EH (cell line): ENCODE measurements around the gene CXCR6.

Experiments
- DNase-seq: peaks from one replicate; pipeline ENCODE4 v3.0.0-alpha.2; 2015; ENCODE audit warnings: low read depth

Gene CXCR6

DNA sequence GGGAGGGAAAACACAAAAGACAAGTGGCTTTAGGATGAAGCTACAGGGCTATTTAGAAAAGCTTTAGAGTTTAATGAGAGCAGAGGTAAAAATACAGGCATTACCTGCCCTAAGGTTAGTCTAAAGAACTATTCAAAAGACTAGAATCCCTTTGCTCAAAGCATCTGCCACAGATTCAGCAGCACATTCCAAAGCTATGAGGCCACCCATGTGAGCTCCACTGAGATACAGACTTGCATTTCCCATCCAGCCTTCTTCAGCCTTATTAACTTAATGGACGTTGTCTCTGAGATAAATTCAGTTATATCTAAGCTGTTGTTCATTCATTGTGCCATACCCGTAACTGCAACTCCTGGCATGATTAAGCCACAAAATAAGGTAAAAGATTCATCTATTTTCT is 25.4 kb downstream of the CXCR6 start:
- DNase-seq = peak; percentile 82

DNA sequence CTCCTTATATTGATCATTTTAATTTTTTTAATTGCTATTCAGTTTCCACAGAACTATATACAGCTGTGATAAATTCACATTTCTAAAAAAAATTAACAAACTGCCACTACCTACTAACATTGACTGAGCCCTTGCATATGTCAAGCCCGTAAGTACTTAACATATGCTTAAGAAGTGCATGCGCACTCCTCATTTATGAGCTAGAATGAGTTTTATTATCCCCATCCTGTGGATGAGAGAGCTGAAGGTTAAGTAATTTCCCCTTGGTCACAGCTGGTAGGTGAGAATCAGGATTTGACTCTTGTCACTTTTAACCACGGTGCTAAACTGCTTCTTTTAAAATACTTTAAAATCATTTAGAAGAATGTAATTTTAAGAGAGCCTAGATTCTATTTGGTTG is 25.9 kb downstream of the CXCR6 start:
- DNase-seq = no peak

DNA sequence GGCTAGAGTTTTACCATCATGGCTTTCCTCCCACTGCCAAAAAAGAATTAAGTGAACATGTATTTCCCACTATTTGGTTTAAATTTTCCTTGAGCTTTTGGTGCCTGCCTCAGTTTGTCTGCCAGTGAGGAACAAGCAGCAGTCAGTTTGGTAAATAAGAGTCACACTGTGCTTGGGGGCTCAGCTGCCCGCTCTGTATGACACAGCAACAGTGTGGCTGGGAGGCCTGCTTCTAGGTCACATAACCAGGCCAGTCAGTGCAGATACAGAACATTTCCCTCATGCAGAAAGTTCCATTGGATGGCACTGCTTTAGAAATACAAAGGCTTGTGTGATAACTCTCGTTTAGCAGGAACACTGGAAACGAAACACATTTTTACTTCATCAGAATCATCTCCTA is 26.7 kb downstream of the CXCR6 start:
- DNase-seq = no peak

DNA sequence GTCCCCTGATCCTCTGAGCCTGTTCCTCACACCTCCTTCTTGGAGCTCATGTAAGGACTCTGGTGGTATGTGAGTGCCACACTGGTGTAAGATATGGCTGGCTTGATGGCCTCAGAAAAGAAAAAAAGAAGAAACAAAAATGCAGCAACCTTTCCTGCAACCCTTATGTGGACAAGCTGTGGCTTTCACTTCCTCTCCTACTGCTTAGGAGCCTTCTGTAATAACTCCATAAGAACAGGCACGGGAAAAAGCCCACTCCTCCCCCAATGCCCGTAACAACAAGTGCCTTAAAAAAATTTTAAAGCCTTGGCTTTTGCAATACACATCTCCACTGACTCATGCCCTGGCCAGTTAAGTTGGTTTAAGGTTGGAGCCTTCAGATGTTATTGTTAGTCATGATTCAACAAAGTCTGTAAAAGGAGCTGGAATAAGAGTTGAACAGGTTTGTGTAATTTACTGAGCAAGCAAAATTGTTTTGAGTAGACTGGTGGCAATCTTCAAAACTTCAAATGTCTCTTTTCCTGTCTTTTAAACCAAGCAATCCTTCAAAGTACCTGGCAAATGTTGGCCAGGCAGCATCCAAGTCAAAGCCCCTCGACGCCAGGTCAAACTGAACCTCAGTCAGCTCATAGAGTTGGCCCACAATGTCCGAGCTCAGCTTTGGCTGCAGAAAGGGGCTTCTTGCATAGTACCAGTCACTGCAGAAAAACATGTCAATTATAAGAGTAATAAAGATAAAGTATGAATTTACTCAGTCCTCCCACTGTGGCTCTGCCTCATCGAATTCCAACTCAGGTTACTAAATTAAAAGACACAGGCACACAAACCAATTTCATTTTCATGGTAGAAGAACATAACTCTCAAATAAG is 29.5 kb downstream of the CXCR6 start:
- peak; percentile 92 for DNase-seq

DNA sequence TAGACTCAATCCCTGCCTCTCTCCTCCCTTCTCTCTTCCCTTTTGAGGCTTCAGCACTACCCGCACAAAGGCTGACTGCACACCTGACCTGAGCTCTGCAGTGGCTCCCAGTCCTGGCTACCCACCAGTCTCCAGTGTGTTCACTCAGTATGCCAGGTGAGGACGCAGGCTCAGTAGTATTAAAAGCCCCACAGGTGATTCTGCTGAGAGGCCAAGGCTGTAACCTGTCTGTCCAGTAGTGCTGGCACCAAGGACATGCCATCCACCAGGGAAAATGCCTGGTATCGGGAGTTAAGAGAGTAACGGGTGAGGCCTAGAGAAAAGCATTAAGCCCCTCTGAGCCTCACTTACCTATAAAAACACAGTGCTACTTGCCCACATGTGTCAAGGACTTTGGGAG is 31.4 kb downstream of the CXCR6 start:
- no peak for DNase-seq

DNA sequence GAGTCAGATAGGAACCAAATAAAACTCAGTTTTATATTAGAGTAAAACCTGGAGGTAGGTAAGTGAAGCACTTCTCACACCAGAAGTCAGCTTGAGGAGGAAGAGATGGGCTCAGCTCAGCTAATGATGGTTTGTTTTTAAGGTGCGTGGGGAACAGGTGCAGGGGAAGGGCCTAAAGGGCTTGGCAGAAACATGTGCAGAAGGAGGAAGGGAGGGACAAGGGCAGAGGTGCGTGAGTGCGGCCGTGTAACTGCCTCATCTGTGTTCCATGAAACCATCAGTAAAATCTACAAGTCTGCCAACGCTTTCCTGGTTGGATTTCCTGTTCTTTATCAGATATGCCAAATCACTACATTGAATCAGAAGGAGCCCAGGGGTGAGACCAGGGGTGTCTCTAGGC is 32.4 kb downstream of the CXCR6 start:
- no peak for DNase-seq

DNA sequence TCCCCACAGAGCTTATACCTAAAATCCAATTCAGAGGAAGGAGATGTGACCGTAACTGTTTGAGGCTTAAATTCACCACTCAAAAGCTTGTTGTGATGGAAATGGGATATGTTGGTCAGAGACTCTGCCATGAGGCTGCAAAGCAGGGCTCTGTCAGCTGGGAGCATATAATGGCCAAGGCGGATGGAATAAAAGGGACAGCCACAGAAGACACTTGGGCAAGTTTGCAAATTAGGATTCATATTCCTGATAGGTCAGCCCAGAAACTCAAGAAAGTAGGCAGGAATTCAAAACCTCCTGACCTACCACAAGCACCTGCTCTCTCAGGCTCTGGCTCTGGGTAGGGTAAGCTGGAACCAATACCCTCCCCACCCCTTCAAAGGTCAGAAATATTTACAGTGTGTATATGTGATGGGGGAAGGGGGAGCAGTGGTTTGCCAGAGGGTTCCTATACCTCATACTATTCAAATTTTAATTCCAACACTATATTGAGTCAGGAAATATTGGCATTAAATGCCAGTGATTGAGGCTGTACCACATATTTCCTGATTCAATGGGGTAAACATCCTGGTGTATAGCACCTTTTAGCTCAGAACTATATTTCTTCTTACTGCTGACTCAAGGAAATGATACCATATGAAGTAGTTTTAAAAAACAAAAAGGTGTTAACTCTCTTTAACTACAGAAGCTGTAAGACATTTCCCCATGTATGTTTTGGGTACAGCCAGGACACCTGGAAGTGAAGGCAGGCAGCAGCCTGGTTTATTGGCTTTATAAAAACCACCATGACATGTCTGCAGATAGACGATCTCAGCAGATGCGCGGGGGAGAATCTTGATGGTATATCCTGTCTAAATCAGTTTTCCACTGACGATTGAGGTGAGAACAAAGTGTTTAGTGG is 33.2 kb downstream of the CXCR6 start:
- no peak for DNase-seq

DNA sequence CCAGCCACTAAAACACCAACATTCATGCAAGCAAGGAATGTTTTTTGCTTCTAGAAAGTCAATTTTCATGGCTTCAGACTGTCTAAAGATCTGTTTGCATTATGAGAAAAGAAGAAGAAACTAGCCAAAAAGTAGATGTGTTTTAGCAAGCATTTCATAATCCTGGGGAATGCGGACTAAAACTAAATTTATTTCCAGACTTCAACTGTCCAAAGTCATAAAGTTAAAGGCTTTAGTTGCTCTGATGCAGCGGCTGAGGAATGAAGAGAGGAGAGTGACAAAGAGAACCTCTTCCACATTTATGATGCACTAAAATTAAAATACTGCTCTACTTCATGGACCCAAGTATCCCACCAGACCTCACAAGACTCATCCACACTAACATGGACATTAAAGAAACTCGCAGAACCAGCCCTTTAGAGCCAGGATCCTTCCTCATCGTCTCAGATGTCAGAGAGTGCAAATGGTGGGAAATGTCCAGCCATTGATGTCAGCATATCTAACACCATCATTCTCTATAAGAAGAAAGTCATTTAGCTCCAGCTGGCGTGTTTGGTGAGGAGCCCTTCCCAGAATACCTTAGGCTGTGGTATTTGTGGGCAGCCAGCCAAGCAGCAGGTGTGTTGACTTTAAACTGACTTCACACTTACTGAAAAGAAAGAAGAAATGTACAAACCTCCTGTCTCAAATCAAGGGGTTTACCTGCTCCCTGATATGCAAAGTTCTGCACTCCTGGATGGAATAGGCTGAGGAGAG is 34.9 kb downstream of the CXCR6 start:
- DNase-seq = no peak

DNA sequence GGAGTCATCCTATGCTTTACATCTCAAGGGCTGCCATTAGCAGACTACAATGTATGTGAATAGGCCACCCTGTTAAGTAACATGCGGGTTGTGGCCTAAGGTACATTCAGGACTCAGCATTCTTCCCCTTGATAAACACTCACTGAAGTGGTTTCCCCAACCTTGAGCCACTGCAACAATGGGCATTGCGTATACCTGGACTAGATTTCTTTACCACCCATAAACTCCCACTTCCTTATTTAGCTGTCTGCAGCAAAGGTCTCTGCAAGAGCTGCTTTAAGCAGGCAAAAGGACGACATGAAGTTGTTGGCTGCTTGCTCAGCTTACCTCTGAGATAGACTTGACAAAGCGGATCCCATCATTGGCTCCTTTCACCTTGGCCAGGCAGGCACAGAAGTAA is 36.1 kb downstream of the CXCR6 start:
- DNase-seq = no peak

DNA sequence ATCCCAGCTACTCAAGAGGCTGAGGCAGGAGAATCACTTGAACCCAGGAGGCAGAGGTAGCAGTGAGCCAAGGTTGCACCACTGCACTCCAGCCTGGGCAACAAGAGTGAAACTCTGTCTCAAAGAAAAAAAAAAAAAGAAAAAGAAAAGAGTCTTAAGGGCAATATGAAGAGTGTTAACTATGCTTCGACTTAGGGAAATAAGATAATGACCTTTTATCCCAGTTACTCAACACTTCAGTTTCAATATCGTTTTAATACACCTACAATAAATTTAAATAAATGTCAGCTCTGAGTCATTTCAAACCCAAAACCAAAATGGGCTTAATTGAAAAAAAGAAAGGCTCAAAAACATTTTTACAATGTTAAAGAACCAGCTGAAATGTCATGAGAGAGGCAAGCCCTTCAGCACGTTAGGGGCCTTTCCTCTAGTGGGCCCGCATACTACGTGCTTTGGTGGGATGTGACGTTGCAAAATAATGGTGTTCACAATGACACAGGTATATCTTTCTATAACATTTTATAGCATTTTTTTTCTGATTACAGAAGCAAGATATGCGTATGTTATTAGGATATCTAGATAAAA is 37.1 kb downstream of the CXCR6 start:
- no peak for DNase-seq

DNA sequence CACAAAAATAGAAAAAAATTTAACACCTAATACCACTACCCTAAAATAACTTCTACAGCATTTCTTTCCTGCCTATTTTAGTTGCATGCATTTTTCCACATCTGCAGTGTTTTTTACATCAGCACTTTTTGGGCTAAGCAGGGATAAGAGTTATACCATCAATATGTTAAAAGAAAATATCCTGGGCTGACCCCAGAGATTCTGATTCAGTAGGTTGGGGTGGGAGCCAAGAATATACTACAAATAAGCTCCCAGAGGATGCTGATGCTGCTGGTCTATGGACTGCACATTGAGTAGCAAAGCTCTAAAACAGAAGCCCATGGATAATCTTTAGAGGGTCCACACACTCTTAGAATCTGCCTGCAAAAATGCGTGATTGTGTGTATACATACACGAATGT is 37.6 kb downstream of the CXCR6 start:
- DNase-seq = peak; percentile 26

DNA sequence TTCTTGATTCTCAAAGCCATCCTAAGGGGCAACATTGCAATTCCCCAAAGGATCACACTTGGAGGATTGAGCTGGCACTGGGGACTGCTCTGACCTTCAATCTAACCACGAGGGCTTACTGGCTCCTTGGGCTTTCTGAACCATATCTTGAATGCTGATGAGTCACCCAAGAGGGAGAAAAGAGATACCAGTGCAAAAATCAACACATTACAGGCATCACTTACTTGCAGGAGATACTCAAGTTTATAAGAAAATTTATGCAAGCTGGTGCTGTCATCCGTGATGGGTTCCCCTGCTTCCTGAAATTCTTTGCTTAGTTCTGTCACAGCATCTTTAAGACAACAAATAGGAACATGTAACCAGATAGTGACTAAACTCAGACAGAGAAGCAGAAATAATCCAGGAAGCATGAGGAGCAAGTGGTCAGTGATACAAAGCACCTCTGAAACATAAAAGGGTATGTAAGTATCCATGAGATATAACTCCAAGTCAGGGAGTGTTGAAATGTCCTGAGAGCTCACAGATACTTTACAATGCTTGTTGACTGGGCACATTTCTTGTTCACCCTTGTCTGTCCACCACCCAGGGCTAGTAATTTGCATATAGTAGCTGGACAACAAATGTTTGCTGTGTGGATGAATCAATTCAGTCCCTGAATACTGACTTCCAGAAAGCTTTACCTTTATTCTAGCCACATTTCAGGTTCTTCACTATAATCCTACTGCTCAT is 38.2 kb downstream of the CXCR6 start:
- peak; percentile 69 for DNase-seq

DNA sequence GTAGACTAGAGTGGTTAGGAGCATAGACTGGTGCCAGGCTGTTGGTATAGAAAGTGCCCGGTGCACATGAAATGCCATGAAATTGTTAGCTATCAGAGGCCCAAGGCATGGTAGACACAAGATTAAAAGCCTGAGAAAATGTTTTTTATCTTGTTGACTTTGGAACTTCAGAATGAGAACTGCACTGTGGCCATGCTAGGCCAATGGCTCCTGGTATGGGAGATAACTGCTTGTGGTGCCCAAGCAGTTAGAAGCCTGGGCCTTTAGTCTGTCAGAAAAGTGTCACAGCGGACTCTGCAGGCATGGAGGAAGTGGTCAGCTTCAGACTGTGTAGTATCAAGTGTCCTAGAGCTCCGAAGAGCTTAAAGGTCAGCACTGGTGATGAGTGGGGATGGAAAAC is 40.5 kb downstream of the CXCR6 start:
- DNase-seq = no peak

DNA sequence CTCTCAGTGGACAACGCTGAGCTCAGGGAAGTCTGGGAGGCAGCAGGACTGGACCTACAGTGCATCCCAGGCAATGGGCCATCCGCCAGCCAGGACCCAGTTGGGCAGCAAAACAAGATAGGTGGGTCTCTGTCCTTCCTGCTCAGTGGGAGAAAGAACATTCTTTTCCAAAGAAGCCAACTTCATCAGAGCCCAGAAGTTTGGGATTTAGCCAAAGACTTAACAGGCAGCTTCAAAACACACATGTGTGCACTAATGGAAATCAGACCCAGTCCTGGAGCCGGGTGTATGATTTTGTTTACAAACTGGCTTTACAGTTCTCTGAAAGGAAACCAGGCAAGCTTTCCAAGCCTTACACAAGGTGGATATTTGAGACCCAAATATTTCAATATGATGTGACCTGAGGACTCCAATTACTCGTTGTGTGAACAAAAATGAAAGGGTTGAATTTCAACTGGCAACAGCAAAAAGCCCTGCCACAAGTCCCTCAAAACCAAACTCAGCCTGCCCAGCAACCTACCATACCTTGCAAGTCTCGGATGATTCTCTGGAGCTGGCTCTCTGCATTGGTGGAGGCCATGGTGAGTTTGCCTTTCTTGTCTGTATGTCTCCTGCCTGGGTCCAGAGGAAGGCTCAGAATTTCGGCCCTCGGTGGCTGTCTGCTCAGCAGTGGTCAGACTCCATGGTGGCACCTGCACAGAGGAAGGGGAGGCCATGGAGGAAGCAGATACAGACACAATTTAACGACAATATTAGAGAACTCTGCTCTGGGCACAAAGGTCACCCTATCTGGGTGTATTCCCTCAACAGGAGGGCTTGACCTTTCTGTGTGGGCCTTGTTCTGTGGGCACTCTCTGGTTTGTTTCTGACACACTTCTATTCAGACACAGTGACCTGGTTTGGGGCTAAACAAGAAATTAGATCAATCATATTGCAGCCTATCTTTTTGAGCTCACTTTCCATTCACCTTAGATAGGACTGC is 41.4 kb downstream of the CXCR6 start:
- peak; percentile 44 for DNase-seq

DNA sequence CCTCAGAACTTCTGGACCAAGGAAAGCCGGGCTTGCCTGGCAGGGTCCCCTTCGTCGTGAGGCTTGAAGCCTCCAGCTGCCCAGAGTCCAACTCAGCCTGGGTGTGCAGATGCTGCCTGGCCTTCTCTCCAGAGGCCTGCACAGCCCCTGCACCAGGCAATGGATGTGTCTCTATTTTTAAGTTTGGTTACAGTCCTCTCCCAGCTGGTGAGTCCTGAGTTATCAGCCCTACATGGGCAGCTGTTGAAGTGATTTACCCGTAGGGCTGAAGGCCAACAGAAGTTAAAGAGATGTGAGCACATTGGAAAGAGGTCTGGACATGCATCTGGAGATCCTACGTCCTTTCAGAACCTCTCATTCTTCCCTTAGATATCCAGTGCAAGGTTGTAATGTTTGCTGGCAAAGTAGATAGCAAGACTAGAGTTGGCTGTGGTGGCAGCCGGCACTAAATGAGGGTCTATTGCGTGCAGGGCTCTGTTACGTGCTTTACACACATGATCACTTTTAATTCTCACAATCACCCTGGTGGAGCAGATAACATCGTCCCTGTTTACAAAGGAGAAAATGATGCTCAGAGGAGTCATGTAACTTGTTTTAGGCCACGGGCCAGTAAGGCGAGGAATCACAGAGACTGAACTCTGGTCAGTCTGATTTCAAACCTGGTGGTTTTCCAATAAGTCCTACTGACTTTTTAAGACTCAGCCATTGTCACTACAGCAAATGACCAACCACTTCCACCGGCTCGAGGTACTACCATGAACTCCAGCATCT is 42.5 kb downstream of the CXCR6 start:
- DNase-seq = no peak

DNA sequence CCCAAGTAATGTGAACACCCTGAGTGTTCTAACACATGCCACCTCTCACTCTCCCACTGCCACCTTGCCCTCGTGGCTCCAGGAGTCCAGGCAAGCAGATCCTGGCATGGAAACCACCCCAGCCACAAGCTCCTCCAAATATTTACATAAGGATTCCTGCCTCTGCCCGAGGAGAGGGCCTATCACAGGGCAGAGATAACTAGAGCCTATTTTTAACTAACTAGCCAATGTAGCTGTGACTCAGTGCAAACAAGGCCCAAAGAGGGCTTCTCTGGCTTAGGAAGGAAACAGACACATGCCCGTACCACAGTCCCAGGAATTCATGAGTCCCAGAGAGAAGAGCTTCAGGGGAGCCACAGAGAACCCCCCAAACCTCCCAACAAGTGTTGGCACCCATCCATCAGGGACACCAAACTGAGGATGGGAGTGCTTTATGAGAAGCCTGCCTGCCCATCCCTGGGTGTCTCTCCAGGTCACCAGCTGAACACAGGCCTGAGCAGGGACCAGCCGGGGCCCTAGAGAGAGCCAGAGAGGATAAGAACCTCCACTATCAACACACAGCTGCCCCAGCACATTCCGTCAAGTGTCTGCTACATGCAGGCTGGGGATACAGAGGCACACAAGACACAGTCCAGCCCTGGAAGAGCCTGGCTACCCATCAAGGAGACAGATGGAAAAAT is 43.2 kb downstream of the CXCR6 start:
- DNase-seq = peak; percentile 90

DNA sequence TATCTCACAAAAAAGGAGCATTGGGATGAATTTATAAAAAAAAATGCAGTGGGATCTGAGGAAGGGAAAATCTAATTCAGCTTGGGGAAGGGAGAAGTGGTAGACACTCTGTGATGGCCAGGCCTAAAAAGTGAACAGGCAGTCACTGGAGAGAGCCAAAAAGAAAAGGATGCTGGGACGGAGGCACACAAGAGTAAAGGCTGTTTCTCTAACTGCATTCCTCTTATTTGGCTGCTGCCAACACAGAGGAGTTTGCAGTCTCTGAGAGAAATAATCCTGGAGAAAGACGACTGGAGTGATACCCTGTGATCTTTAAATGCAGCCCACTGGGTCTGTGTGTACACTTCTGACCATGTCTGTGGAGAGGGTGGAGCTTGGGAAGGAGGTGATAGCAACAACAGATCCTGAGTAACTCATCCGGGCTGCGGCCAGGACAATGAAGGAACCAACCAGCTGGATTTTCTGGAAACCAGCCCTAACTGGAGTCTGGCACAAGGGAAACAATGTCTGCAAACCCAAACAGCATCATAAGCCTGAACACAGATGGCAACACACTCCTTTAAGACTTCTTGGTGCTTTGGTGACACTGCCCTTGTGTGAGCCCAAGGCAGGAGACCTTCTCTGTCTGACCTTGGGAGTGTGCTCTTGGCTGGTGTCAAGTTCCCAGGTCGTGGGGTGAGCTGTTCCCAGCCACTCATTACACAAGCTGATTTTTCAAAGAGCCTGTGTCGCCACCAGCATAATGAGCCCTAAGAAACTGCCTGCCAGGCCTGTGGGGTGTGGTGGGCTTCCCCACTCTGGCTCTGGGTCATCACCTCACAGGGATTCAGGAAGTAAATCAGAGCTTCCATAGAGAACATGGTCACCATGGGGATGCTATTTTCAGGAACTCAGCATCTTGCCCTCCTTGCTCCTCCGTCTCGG is 44.4 kb downstream of the CXCR6 start:
- DNase-seq = peak; percentile 65

DNA sequence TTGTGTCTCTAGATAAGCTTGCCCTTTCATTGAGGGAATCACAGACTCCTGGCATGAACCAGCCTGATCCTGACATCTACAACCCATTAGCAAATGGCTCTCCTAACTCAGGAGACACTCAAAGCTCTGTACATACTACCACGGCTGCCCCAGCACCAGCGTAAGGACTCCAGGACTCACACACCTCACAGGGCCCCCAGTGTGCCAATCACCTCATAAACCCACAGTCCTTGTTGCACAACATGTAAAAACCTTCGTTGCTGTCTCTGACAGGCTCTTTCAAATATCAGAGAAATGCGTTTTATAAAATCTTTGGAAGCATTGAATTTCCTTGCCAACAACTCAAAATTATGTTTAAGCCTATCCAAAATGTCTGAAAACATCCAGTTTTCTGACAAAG is 45.1 kb downstream of the CXCR6 start:
- DNase-seq = no peak
